SJSA1 (cell line): Measurements from ENCODE around the gene HDGFL3. TPM values are rescaled to one million over a fixed set of nuclear protein-coding genes. Genes with fewer than 3 reads are reported as not detected.
"Not testable (repeated sequence)": the region's sequence is repeated elsewhere in the genome, so short reads cannot be mapped to it uniquely, and the experiment has no call there.

ENCODE experiments used
- DNase-seq, 2 experiments: peaks; one replicate each; pipeline ENCODE4 v3.0.0-alpha.2; 2015 to 2020; ENCODE audit warnings: low spot score in 2 of 2, low read depth in 1 of 2
- H3K27ac ChIP-seq: fragments of 250-450 bp; sonication (Bioruptor Pico); 2 replicates; pipeline ENCODE4 v1.5.1; 2020; ENCODE audit warnings: mild to moderate bottlenecking, moderate library complexity
- H3K27me3 ChIP-seq: fragments of 250-450 bp; sonication (Bioruptor Pico); replicated peaks from 2 replicates; pipeline ENCODE4 v1.5.1; 2020; ENCODE audit warnings: mild to moderate bottlenecking, moderate library complexity
- H3K36me3 ChIP-seq: fragments of 250-450 bp; sonication (Bioruptor Pico); 2 replicates; pipeline ENCODE4 v1.5.1; 2020; ENCODE audit warnings: mild to moderate bottlenecking
- H3K4me1 ChIP-seq: fragments of 250-450 bp; sonication (Bioruptor Pico); replicated peaks from 2 replicates; pipeline ENCODE4 v1.6.1; 2021; ENCODE audit warnings: mild to moderate bottlenecking
- H3K4me3 ChIP-seq: fragments of 250-450 bp; sonication (Bioruptor Pico); 2 replicates; pipeline ENCODE4 v1.5.1; 2020; ENCODE audit warnings: mild to moderate bottlenecking
- H3K9me3 ChIP-seq: fragments of 250-450 bp; sonication (Bioruptor Pico); replicated peaks from 2 replicates; pipeline ENCODE4 v1.5.1; 2020; ENCODE audit warnings: mild to moderate bottlenecking
- total RNA-seq: library from RNA; depleted of rRNA; stranded (reverse); fragments of >200 nt; shearing (Covaris generic); gene quantifications from 2 replicates; pipeline ENCODE4 v1.2.3, GENCODE V29; 2014; rRNA removed

HDGFL3 gene
- total RNA-seq, 1 experiment from 2014 or later: 93.9 TPM

GRCh38 chr15:83092309-83092976, 115.2 kb downstream of the HDGFL3 start:
- no peaks in the 10 kb centered on the region for H3K9me3 ChIP-seq
- no peaks in the 10 kb centered on the region for H3K4me1 ChIP-seq
- no peak for DNase-seq
- no peaks in the 10 kb centered on the region for H3K36me3 ChIP-seq
- H3K27me3 ChIP-seq: 0 out of 2 replicates have a peak, but pooled peaks cover 13% of the 10 kb centered on the region
- H3K27ac ChIP-seq: no peak overlapping the region
- no peak overlapping the region for H3K4me3 ChIP-seq

GRCh38 chr15:83091965-83092308, 115.7 kb downstream of the HDGFL3 start:
- not testable (repeated sequence) for H3K9me3 ChIP-seq, DNase-seq, H3K4me1 ChIP-seq, H3K36me3 ChIP-seq, H3K4me3 ChIP-seq, H3K27ac ChIP-seq
- H3K27me3 ChIP-seq: 0 out of 2 replicates have a peak, but pooled peaks cover 13% of the 10 kb centered on the region

- Histone ChIP-seq H3K27me3 (0 out of 2 replicates have a peak, but pooled peaks cover 10% of the 10 kb centered on the region), H3K9me3 (no peaks in the 10 kb centered on the region)
Measured at GRCh38 chr15:83090465-83090864, 117.2 kb downstream of the HDGFL3 start.

DNA sequence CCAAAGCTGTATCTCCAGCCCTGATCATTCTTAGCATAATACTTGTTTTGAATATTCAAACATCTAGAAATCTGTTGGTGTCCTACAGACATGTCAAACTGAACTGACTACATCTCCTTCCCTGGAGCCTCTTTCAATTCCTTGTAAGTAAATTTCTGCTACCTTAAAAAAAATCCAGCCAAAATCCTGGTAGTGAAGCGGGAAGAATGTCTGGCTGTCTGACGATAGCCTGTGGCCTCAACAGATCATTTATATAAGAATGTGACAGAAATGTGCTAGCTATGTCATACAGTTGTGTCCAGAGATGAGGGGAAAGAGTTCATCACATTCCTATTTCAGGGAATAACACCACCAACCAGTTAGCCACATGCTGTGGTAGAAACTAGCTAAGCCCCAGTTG, 118.7 kb downstream of the HDGFL3 start:
- DNase-seq: no peak
- H3K4me1 ChIP-seq: no peaks in the 10 kb centered on the region
- no peak overlapping the region for H3K4me3 ChIP-seq
- H3K27ac ChIP-seq: no peak overlapping the region
- 0 out of 2 replicates have a peak, but pooled peaks cover 6% of the 10 kb centered on the region for H3K27me3 ChIP-seq
- no peaks in the 10 kb centered on the region for H3K9me3 ChIP-seq
- no peaks in the 10 kb centered on the region for H3K36me3 ChIP-seq

More at GRCh38 chr15:83090465-83090864, 117.2 kb downstream of the HDGFL3 start:
- no peak for DNase-seq
- no peaks in the 10 kb centered on the region for H3K36me3 ChIP-seq
- no peak overlapping the region for H3K27ac ChIP-seq
- no peak overlapping the region for H3K4me3 ChIP-seq
- H3K4me1 ChIP-seq: no peaks in the 10 kb centered on the region

DNA sequence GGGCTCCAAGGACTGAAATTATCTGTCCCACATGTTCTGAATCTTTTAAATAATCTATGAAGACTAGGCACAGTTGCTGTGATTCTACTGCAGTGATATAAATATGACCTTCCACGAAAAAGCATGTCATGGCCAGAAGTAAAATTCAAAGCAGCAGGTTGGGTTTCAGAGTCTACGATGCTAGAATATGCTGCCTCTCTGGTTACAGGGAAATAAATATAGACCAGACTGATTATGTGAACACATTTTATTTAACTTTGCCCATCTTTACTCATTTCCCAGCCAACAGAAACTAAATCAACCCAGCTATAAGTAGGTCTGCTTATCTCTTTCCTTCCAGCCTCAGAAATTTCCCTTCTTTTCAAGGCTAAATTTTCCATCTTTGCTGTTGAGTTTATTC, 120.0 kb downstream of the HDGFL3 start:
- H3K4me3 ChIP-seq: no peak overlapping the region
- 0 out of 2 replicates have a peak, but pooled peaks cover 6% of the 10 kb centered on the region for H3K27me3 ChIP-seq
- no peaks in the 10 kb centered on the region for H3K9me3 ChIP-seq
- H3K27ac ChIP-seq: no peak overlapping the region
- no peak for DNase-seq
- H3K4me1 ChIP-seq: no peaks in the 10 kb centered on the region
- no peaks in the 10 kb centered on the region for H3K36me3 ChIP-seq

DNA sequence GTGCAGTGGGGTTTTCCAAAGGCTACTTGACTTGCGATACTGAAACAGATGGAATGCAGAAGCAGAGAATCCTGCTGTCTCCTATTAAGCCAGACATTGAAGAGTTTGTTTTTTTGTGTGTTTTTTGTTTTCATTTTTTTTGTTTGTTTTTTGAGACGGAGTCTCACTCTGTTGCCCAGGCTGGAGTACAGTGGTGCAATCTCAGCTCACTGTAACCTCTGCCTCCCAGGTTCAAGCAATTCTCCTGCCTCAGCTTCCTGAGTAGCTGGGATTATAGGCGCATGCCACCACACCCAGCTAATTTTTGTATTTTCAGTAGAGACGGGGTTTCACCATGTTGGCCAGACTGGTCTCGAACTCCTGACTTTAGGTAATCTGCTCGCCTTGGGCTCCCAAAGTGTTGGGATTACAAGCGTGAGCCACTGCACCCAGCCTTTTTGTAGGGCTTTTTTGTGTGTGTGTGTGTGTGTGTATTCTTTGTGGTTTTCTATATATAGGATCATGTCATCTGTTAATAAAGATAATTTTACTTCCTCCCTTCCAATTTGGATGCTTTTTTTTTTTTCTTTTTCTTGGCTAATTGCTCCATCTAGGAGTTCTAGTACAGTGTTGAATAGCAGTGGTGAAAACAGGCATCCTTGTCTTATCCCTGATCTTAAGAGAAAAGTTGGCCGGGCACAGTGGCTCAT, 121.6 kb downstream of the HDGFL3 start:
- DNase-seq, H3K4me3 ChIP-seq: not testable (repeated sequence)

GRCh38 chr15:83085461-83085860, 122.2 kb downstream of the HDGFL3 start:
- H3K27me3 ChIP-seq, H3K4me1 ChIP-seq, H3K36me3 ChIP-seq, DNase-seq, H3K9me3 ChIP-seq, H3K4me3 ChIP-seq, H3K27ac ChIP-seq: not testable (repeated sequence)

More for the DNA sequence above, 121.6 kb downstream of the HDGFL3 start:
- H3K9me3 ChIP-seq, H3K36me3 ChIP-seq, H3K27ac ChIP-seq, H3K27me3 ChIP-seq, H3K4me1 ChIP-seq: not testable (repeated sequence)

- Histone ChIP-seq H3K27ac (no peak overlapping the region), H3K4me1 (no peaks in the 10 kb centered on the region), H3K36me3 (no peaks in the 10 kb centered on the region), H3K9me3 (no peaks in the 10 kb centered on the region), H3K4me3 (no peak overlapping the region), H3K27me3 (peaks cover 17% of the 10 kb centered on the region)
- DNase-seq: no peak
Measured at GRCh38 chr15:83082730-83083386, 124.8 kb downstream of the HDGFL3 start.

DNA sequence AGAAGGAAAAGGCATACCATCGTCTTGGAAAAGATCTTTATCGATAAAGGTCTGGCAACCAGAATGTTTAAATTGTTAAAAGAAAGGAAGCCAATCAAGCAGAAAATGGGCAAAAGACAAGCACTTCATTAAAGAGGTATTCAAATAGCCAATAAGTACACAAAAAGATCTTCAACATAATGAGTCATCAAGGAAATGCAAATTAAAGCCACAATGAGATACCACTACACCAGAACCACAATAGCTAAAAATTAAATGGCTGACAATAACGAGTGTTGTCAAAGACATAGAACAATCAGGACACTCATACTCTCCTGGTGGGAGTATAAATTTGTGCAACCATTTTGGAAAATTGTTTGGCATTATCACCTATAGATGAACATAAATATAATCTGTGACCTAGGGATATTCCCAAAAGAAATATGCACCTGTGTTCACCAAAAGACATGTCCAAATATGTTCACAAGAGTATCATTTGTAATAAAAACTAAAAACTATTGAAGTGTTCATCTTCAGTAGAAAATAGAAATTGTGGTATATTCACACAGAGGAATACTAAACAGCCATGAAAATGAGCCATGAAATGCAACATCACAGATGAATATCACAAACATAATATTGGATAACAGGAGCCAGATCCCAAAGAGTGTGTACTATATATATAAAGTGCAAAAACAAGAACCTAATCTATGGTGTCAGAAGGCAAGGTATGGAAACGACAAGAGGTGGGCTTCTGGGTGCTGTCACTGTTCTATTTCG, 126.2 kb downstream of the HDGFL3 start:
- DNase-seq: no peak
- H3K27ac ChIP-seq: no peak overlapping the region
- no peaks in the 10 kb centered on the region for H3K9me3 ChIP-seq
- H3K4me1 ChIP-seq: no peaks in the 10 kb centered on the region
- H3K4me3 ChIP-seq: no peak overlapping the region
- peaks cover 14% of the 10 kb centered on the region for H3K27me3 ChIP-seq
- no peaks in the 10 kb centered on the region for H3K36me3 ChIP-seq

GRCh38 chr15:83078712-83079111, 128.9 kb downstream of the HDGFL3 start:
- no peaks in the 10 kb centered on the region for H3K4me1 ChIP-seq
- H3K27ac ChIP-seq: no peak overlapping the region
- 0 out of 2 replicates have a peak, but pooled peaks cover 3% of the 10 kb centered on the region for H3K9me3 ChIP-seq
- H3K27me3 ChIP-seq: peaks cover 14% of the 10 kb centered on the region
- no peak overlapping the region for H3K4me3 ChIP-seq
- no peaks in the 10 kb centered on the region for H3K36me3 ChIP-seq
- no peak for DNase-seq

Other genes with a start within 250 kb of the HDGFL3 start
- 43.3 and 67.3 TPM in 2 replicates for gene RAMAC, start 221.6 kb downstream of the HDGFL3 start, total RNA-seq
- 22.7 and 29.0 TPM in 2 replicates for gene C15orf40, start 196.2 kb downstream of the HDGFL3 start, total RNA-seq
- 100 and 122 TPM in 2 replicates for gene BTBD1, start 140.6 kb downstream of the HDGFL3 start, total RNA-seq
- 0.38 and 2.2 TPM in 2 replicates for gene TM6SF1, start 100.2 kb downstream of the HDGFL3 start, total RNA-seq
- 10.5 and 12.1 TPM in 2 replicates for gene BNC1, start 76.8 kb upstream of the HDGFL3 start, total RNA-seq
- 0.60 and 0.66 TPM in 2 replicates for gene SH3GL3, start 239.5 kb upstream of the HDGFL3 start, total RNA-seq